SK-N-SH (cell line): ENCODE measurements around the gene INTS1. TPM values are rescaled to one million over a fixed set of nuclear protein-coding genes. Genes with fewer than 3 reads are reported as not detected.

Source experiments
- CTCF ChIA-PET: fragments of 300-600, 350-600 bp; formaldehyde crosslinking; extraction: SDS; loops from one replicate; lab custom pipeline; 2021; lab: Yijun Ruan, JAX
- POLR2A ChIA-PET: fragments of 350-600 bp; sonication (Branson Sonifier 250); formaldehyde crosslinking; extraction: SDS; loops from one replicate; lab custom pipeline; 2020; ENCODE audit warnings: antibody characterized with exemption, inconsistent platforms; lab: Yijun Ruan, JAX
- DNase-seq: peaks from one replicate; pipeline ENCODE4 v3.0.0; 2012
- H2AFZ ChIP-seq: fragments of 200-600 bp; sonication (generic); 2 replicates; pipeline ENCODE4 v1.8.1; 2016; ENCODE audit warnings: antibody characterized with exemption, mild to moderate bottlenecking, low read depth
- H3F3A ChIP-seq: fragments of 200-600 bp; sonication (generic); replicated peaks from 2 replicates; pipeline ENCODE3; 2016; ENCODE audit warnings: antibody characterized with exemption, mild to moderate bottlenecking; ENCODE audit not compliant: insufficient read depth
- H3K27ac ChIP-seq, 2 experiments: fragments of 200-500 bp in 1 of 2; fragments of 200-600 bp in 1 of 2; sonication (Bioruptor generic) in 1 of 2; sonication (generic), shearing (Covaris generic) in 1 of 2; 2 replicates each; pipeline versions ENCODE4 v1.5.1 to v1.6.1; 2014 to 2016; ENCODE audit warnings: low read depth in 2 of 2, inconsistent platforms in 1 of 2, low read length in 1 of 2, mild to moderate bottlenecking in 1 of 2, mixed read lengths in 1 of 2
- H3K27me3 ChIP-seq: fragments of 200-600 bp; sonication (generic), shearing (Covaris generic); 2 replicates; pipeline ENCODE4 v1.6.1; 2016; ENCODE audit warnings: mixed run types; ENCODE audit not compliant: insufficient read depth
- H3K36me3 ChIP-seq, 2 experiments: fragments of 200-500 bp in 1 of 2; fragments of 200-600 bp in 1 of 2; sonication (Bioruptor generic) in 1 of 2; sonication (generic) in 1 of 2; replicated peaks in 1 of 2; 2 replicates each; pipeline versions ENCODE3 to v1.5.1; 2014 to 2016; ENCODE audit warnings: low read length in 1 of 2, mild to moderate bottlenecking in 1 of 2; ENCODE audit not compliant: insufficient read depth in 2 of 2, control insufficient read depth in 1 of 2
- H3K4me1 ChIP-seq, 2 experiments: fragments of 200-500 bp in 1 of 2; fragments of 200-600 bp in 1 of 2; sonication (Bioruptor generic) in 1 of 2; sonication (generic), shearing (Covaris generic) in 1 of 2; 2 replicates each; pipeline versions ENCODE4 v1.5.1 to v1.6.1; 2014 to 2016; ENCODE audit warnings: low read depth in 1 of 2, low read length in 1 of 2, mixed run types in 1 of 2; ENCODE audit not compliant: insufficient read depth in 2 of 2, control insufficient read depth in 1 of 2
- H3K4me2 ChIP-seq: fragments of 200-600 bp; sonication (generic), shearing (Covaris generic); 2 replicates; pipeline ENCODE4 v1.6.1; 2017; ENCODE audit warnings: mixed run types
- H3K4me3 ChIP-seq, 2 experiments: fragments of 200-500 bp in 1 of 2; fragments of 200-600 bp in 1 of 2; sonication (Bioruptor generic) in 1 of 2; sonication (generic), shearing (Covaris generic) in 1 of 2; 2 replicates each; pipeline versions ENCODE4 v1.5.1 to v1.8.1; 2014 to 2016; ENCODE audit warnings: low read depth in 2 of 2, inconsistent platforms in 1 of 2, low read length in 1 of 2, mild to moderate bottlenecking in 1 of 2, mixed read lengths in 1 of 2, moderate library complexity in 1 of 2
- H3K79me2 ChIP-seq: fragments of 200-600 bp; sonication (generic); 2 replicates; pipeline ENCODE4 v1.8.1; 2017; ENCODE audit warnings: mild to moderate bottlenecking; ENCODE audit not compliant: insufficient read depth
- H3K9ac ChIP-seq: fragments of 200-600 bp; sonication (generic); 2 replicates; pipeline ENCODE4 v1.6.1; 2017; ENCODE audit warnings: mixed run types
- H3K9me2 ChIP-seq: fragments of 200-600 bp; sonication (generic); 2 replicates; pipeline ENCODE4 v1.6.1; 2017; ENCODE audit warnings: mixed run types
- H3K9me3 ChIP-seq: fragments of 200-600 bp; sonication (generic); 2 replicates; pipeline ENCODE4 v1.6.1; 2017; ENCODE audit warnings: mixed run types, mild to moderate bottlenecking, moderate library complexity
- H4K20me1 ChIP-seq: fragments of 200-600 bp; sonication (generic); 2 replicates; pipeline ENCODE4 v1.6.1; 2017; ENCODE audit warnings: mild to moderate bottlenecking, mixed run types; ENCODE audit not compliant: insufficient read depth
- CHD2 ChIP-seq: fragments of 150-350 bp; IDR thresholded peaks from 2 replicates; pipeline ENCODE4 v1.6.1; 2018; ENCODE audit warnings: low read length; ENCODE audit not compliant: partially characterized antibody
- EZH2phosphoT487 ChIP-seq: fragments of 200-600 bp; sonication (generic); IDR thresholded peaks from 2 replicates; pipeline ENCODE4 v1.6.1; 2017; ENCODE audit warnings: low read depth, mixed run types, mild to moderate bottlenecking, antibody characterized with exemption, moderate library complexity, borderline replicate concordance
- FOXJ3 ChIP-seq: sonication (generic); formaldehyde crosslinking; IDR thresholded peaks from 2 replicates; pipeline ENCODE4 v1.5.1; 2020; ENCODE audit warnings: mild to moderate bottlenecking, missing genetic modification reagents
- GABPA ChIP-seq: IDR thresholded peaks from 2 replicates; pipeline ENCODE4 v1.4.0; 2012; ENCODE audit warnings: low read depth, mild to moderate bottlenecking
- MXI1 ChIP-seq: IDR thresholded peaks from 2 replicates; pipeline ENCODE4 v1.6.1; 2012; ENCODE audit warnings: mild to moderate bottlenecking, low read depth, low read length, improper control_type of control experiment
- RFX5 ChIP-seq: IDR thresholded peaks from 2 replicates; pipeline ENCODE4 v1.6.1; 2012; ENCODE audit warnings: mild to moderate bottlenecking, improper control_type of control experiment, low read length
- SIN3A ChIP-seq: IDR thresholded peaks from 2 replicates; pipeline ENCODE4 v1.6.1; 2012; ENCODE audit warnings: low read depth, mild to moderate bottlenecking, low read length, moderate library complexity, borderline replicate concordance
- TCF12 ChIP-seq: IDR thresholded peaks from 2 replicates; pipeline ENCODE4 v1.4.0; 2012
- USF1 ChIP-seq: IDR thresholded peaks from 2 replicates; pipeline ENCODE4 v1.4.0; 2012; ENCODE audit warnings: low read depth, borderline replicate concordance
- WGBS: methylation state at CpG from one replicate; pipeline ENCODE4 v1.1.6; 2017; ENCODE audit warnings: low lambda C conversion rate; 5-methylcytosine and 5-hydroxymethylcytosine counted together
- polyA plus RNA-seq, 3 experiments: library from polyadenylated mRNA; depleted of rRNA; stranded (reverse); fragments of >200 nt; gene quantifications; 2 replicates each; pipeline ENCODE4 v1.2.3, GENCODE V29; 2012
- TF ChIP-seq, protein P1 (sequence below): fragments of 150-350 bp; IDR thresholded peaks from 2 replicates; pipeline ENCODE4 v1.6.1; 2017; ENCODE audit warnings: antibody characterized with exemption, low read length, low read depth, borderline replicate concordance
- TF ChIP-seq, protein P2 (sequence below): fragments of 150-350 bp; IDR thresholded peaks from 2 replicates; pipeline ENCODE4 v1.6.1; 2016; ENCODE audit warnings: mild to moderate bottlenecking, low read depth, low read length
- TF ChIP-seq, protein P3 (sequence below): fragments of 200-600 bp; sonication (generic); IDR thresholded peaks from 2 replicates; pipeline ENCODE4 v1.6.1; 2017; ENCODE audit warnings: antibody characterized with exemption, mild to moderate bottlenecking, moderate library complexity
- TF ChIP-seq, protein P4 (sequence below): IDR thresholded peaks from 2 replicates; pipeline ENCODE4 v1.6.1; 2012; ENCODE audit warnings: mild to moderate bottlenecking, low read depth, low read length, moderate library complexity

INTS1 gene
- polyA plus RNA-seq, 1 of the 3 experiments (the other 2 are of a cell fraction), result 48.1 TPM

DNA sequence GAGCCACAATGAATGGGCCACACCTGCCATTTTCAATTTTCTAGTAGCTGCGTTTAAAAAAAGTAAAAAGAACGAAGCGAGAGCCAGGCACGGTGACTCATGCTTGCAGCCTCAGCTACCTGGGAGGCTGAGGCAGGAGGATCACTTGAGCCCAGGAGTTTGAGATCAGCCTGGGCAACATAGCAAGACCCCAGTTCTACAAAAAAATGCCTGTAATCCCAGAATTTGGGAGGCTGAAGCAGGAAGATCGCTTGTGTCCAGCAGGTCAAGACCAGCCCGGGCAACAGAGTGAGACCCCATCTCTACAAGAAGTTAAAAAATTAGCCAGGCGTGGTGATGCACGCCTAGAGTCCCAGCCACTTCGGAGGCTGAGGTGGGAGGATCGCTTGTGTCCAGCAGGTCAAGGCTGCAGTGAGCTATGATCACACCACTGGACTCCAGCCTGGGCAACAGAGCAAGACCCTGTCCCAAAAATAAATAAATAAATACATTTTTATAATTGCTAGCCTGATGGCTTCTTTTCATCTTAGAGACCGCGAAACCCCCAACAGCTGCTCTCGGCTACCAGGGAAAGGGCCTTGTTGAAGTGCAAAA is 77.0 kb downstream of the INTS1 start:
- TF ChIP-seq RFX5 (no peak), CHD2 (no peak), MXI1 (no peak), TCF12 (no peak)
- TF ChIP-seq, protein P1, sequence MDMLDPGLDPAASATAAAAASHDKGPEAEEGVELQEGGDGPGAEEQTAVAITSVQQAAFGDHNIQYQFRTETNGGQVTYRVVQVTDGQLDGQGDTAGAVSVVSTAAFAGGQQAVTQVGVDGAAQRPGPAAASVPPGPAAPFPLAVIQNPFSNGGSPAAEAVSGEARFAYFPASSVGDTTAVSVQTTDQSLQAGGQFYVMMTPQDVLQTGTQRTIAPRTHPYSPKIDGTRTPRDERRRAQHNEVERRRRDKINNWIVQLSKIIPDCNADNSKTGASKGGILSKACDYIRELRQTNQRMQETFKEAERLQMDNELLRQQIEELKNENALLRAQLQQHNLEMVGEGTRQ, result no peak
- TF ChIP-seq, protein P2, sequence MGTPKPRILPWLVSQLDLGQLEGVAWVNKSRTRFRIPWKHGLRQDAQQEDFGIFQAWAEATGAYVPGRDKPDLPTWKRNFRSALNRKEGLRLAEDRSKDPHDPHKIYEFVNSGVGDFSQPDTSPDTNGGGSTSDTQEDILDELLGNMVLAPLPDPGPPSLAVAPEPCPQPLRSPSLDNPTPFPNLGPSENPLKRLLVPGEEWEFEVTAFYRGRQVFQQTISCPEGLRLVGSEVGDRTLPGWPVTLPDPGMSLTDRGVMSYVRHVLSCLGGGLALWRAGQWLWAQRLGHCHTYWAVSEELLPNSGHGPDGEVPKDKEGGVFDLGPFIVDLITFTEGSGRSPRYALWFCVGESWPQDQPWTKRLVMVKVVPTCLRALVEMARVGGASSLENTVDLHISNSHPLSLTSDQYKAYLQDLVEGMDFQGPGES, result no peak
- H3K9me2 ChIP-seq, result no peaks in the 10 kb centered on the region
- CTCF ChIA-PET, result interaction anchor here (1.0 to 10.2 kb wide), 5 partner anchors 9 to 234 kb away, joined by 3 to 115 read pairs (median 9); no protein-coding TSS in a partner anchor
- DNase-seq, result no peak
- no peaks in the 10 kb centered on the region for H3K9me3 ChIP-seq
- no peak overlapping the region for H3K27ac ChIP-seq
- H4K20me1 ChIP-seq, result peaks cover 3% of the 10 kb centered on the region; the same call in 1 of the 2 replicates
- H3K4me2 ChIP-seq, result no peak overlapping the region
- no peaks in the 10 kb centered on the region for H3K79me2 ChIP-seq
- WGBS, result 70% methylated on average over 13 of the region's 13 CpGs
- POLR2A ChIA-PET, result interaction anchor here (1.6 kb wide), 1 partner anchor 25 kb away, joined by 4 read pairs; no protein-coding TSS in a partner anchor
- no peak overlapping the region for H2AFZ ChIP-seq
- H3F3A ChIP-seq, result peaks cover 5% of the 10 kb centered on the region
- H3K27me3 ChIP-seq, result peaks cover 41% of the 10 kb centered on the region
- peaks cover 0 to 4% of the 10 kb centered on the region in 2 experiments; a peak in 1 of 4 replicates for H3K4me1 ChIP-seq
- no peak overlapping the region for H3K9ac ChIP-seq
- no peak overlapping the region for H3K4me3 ChIP-seq
- H3K36me3 ChIP-seq, result no peaks in the 10 kb centered on the region

- POLR2A ChIA-PET, result interaction anchor here (1.6 kb wide), 1 partner anchor 26 kb away, joined by 4 read pairs; no protein-coding TSS in a partner anchor
- H3K27me3 ChIP-seq, result peaks cover 48% of the 10 kb centered on the region
- CTCF ChIA-PET, result interaction anchor here (1.0 to 10.2 kb wide), 8 partner anchors 7 to 233 kb away, joined by 3 to 115 read pairs (median 6); no protein-coding TSS in a partner anchor
- no peak for TF ChIP-seq EZH2phosphoT487
- no peak for TF ChIP-seq RFX5
- TF ChIP-seq USF1, result no peak
- TF ChIP-seq, protein P3, sequence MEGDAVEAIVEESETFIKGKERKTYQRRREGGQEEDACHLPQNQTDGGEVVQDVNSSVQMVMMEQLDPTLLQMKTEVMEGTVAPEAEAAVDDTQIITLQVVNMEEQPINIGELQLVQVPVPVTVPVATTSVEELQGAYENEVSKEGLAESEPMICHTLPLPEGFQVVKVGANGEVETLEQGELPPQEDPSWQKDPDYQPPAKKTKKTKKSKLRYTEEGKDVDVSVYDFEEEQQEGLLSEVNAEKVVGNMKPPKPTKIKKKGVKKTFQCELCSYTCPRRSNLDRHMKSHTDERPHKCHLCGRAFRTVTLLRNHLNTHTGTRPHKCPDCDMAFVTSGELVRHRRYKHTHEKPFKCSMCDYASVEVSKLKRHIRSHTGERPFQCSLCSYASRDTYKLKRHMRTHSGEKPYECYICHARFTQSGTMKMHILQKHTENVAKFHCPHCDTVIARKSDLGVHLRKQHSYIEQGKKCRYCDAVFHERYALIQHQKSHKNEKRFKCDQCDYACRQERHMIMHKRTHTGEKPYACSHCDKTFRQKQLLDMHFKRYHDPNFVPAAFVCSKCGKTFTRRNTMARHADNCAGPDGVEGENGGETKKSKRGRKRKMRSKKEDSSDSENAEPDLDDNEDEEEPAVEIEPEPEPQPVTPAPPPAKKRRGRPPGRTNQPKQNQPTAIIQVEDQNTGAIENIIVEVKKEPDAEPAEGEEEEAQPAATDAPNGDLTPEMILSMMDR, result no peak
- TF ChIP-seq GABPA, result no peak
- TF ChIP-seq, protein P2, result no peak
- TF ChIP-seq, protein P1, result no peak
- no peak for TF ChIP-seq FOXJ3 (CRISPR knock-in tag)
- TF ChIP-seq SIN3A, result no peak
- TF ChIP-seq, protein P4, sequence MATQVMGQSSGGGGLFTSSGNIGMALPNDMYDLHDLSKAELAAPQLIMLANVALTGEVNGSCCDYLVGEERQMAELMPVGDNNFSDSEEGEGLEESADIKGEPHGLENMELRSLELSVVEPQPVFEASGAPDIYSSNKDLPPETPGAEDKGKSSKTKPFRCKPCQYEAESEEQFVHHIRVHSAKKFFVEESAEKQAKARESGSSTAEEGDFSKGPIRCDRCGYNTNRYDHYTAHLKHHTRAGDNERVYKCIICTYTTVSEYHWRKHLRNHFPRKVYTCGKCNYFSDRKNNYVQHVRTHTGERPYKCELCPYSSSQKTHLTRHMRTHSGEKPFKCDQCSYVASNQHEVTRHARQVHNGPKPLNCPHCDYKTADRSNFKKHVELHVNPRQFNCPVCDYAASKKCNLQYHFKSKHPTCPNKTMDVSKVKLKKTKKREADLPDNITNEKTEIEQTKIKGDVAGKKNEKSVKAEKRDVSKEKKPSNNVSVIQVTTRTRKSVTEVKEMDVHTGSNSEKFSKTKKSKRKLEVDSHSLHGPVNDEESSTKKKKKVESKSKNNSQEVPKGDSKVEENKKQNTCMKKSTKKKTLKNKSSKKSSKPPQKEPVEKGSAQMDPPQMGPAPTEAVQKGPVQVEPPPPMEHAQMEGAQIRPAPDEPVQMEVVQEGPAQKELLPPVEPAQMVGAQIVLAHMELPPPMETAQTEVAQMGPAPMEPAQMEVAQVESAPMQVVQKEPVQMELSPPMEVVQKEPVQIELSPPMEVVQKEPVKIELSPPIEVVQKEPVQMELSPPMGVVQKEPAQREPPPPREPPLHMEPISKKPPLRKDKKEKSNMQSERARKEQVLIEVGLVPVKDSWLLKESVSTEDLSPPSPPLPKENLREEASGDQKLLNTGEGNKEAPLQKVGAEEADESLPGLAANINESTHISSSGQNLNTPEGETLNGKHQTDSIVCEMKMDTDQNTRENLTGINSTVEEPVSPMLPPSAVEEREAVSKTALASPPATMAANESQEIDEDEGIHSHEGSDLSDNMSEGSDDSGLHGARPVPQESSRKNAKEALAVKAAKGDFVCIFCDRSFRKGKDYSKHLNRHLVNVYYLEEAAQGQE, result no peak
- TF ChIP-seq TCF12, result no peak
Observed at GRCh38 chr7:1426474-1426873, 77.7 kb downstream of the INTS1 start.

More at GRCh38 chr7:1426474-1426873, 77.7 kb downstream of the INTS1 start:
- Histone ChIP-seq H3K9me2 (no peaks in the 10 kb centered on the region), H2AFZ (no peak overlapping the region), H3K36me3 (no peaks in the 10 kb centered on the region), H3K79me2 (no peaks in the 10 kb centered on the region), H3K4me1 (peaks cover 0 to 4% of the 10 kb centered on the region in 2 experiments; a peak in 1 of 4 replicates), H3K27ac (no peak overlapping the region), H3F3A (peaks cover 5% of the 10 kb centered on the region), H3K9me3 (no peaks in the 10 kb centered on the region), H3K4me3 (no peak overlapping the region), H3K4me2 (no peak overlapping the region), H3K9ac (no peak overlapping the region), H4K20me1 (no peaks in the 10 kb centered on the region)
- DNase-seq, result no peak
- WGBS, result 83% methylated on average over 15 of the region's 15 CpGs
